Measurements from ENCODE around the gene ARNT2.

ARNT2 gene

DNA sequence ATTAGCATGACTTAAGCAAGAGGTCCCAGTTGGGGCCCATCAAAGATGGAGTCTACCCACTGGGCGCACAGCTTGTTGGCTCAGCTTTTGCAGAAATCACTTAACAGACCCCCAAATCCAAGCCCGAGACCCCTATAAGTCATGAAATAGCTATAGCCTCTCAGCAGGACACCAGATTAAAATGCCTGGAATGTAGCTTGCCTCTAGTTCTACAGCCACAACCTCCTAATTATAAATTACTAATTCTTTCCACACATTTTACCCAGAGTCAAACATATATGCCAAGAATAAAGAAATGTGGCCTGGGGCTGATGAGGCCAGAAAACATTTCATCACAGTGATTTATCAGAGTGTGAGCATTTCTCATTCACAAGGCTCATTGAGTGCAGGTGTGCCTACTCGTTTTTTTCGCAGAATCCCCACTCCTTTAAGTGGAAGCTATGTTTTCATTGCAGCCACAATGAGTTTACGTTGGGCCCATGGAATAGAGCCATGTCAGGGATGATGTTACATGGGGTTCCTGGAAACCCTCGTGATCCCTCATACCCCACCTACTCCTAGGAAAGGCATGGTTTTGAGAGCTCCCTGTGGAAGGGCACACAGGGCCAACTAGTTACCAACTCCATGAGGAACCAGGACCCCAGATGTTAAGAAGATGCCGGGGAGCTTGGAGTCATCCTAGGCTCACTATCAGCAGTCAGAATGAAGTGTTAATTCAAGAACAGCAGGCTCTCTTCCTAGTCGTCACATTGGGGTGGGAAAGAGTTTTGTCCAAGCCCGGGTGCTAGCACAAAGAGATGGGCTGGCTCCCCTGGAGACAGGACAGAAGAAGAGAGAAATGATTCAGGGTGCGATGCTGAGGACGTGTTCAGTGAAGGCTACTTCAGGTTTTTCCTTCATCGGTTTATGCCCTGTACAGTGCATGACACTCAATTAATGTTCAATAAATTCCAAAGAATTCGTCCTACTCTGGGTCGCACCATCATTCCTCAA is 200.7 kb downstream of the ARNT2 start:
- H3K36me3 ChIP-seq (ENCODE audit: control insufficient read depth, insufficient read depth, low read length): no peaks in the 10 kb centered on the region
- H3K4me3 ChIP-seq (replicated peaks; ENCODE audit: low read depth, low read length): no peak overlapping the region
- H3K27me3 ChIP-seq (replicated peaks; ENCODE audit: control insufficient read depth, insufficient read depth, low read length): 0 out of 2 replicates have a peak, but pooled peaks cover 1% of the 10 kb centered on the region
- no peak for TF ChIP-seq CTCF (IDR thresholded peaks at IDR 0.05; ENCODE audit: insufficient read depth, low read length, poor library complexity, severe bottlenecking)
- no peak for DNase-seq (ENCODE audit: extremely low read depth, insufficient read length)

GRCh38 chr15:80605591-80606150 is 201.5 kb downstream of the ARNT2 start:
- 0 out of 2 replicates have a peak, but pooled peaks cover 1% of the 10 kb centered on the region for H3K27me3 ChIP-seq (replicated peaks; ENCODE audit: control insufficient read depth, insufficient read depth, low read length)
- DNase-seq (ENCODE audit: extremely low read depth, insufficient read length): no peak
- no peaks in the 10 kb centered on the region for H3K36me3 ChIP-seq (ENCODE audit: control insufficient read depth, insufficient read depth, low read length)
- no peak for TF ChIP-seq CTCF (IDR thresholded peaks at IDR 0.05; ENCODE audit: insufficient read depth, low read length, poor library complexity, severe bottlenecking)
- H3K4me3 ChIP-seq (replicated peaks; ENCODE audit: low read depth, low read length): no peak overlapping the region

DNA sequence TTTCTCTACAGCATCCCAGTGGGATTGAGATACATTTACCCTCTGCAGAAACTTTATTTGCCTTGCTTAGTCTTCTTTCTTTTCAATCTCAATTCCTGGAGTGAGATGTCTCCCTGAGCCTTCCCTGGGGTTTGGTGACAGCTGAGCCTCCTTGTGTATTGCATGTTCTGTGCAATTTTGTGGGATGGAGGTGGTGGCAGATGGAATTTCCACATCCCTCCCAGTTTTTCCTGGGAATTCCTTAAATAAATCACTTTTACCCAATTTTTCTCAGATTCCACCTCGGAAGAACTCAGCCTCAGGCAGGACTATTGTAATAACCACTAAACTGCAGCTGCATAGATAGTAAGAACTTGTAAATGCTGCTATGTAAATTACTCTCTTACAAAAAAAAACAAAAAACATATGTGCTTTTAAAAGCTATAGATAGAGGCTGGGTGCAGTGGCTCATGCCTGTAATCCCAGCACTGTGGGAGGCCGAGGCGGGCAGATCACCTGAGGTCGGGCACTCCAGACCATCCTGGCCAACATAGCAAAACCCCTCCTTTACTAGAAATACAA is 202.4 kb downstream of the ARNT2 start:
- DNase-seq (ENCODE audit: extremely low read depth, insufficient read length): no peak
- Histone ChIP-seq H3K27me3 (replicated peaks; ENCODE audit: control insufficient read depth, insufficient read depth, low read length) (0 out of 2 replicates have a peak, but pooled peaks cover 1% of the 10 kb centered on the region), H3K4me3 (replicated peaks; ENCODE audit: low read depth, low read length) (no peak overlapping the region), H3K36me3 (ENCODE audit: control insufficient read depth, insufficient read depth, low read length) (no peaks in the 10 kb centered on the region)
- no peak for TF ChIP-seq CTCF (IDR thresholded peaks at IDR 0.05; ENCODE audit: insufficient read depth, low read length, poor library complexity, severe bottlenecking)

DNA sequence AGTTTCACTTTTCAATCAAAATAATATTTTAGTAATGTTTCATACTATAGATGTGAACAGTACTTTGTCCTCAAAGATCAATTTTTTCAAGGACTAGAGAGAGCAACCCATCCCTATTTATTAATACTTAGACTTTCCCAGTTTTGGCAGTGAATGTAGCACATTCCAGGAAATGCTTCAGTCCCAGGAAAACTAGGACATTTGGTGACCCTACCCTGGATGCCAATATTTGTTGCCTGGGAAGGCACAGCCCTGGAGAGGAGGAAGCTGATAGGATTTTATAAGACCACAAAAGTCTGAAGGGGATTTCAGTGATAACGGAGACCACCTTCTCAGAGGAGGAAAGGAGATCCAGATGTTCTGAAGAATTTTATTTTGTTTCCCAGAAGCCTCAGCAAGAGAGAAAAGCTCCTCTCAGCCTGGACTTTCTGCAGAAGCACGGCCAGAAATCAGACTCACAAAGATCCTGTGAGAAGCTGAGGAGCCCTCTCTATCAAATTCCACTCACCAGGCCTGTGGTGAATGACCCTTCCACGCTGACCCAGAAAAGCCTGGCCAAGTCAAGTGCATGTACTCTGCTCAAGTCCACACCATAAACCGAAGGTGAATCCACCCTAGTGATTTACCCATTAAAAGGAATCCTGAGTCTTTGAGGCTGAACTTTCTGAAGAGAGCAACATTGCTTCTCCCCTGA is 203.3 kb downstream of the ARNT2 start:
- no peak for TF ChIP-seq CTCF (IDR thresholded peaks at IDR 0.05; ENCODE audit: insufficient read depth, low read length, poor library complexity, severe bottlenecking)
- Histone ChIP-seq H3K27me3 (replicated peaks; ENCODE audit: control insufficient read depth, insufficient read depth, low read length) (peaks cover 1% of the 10 kb centered on the region; the same call in 1 of the 2 replicates), H3K4me3 (replicated peaks; ENCODE audit: low read depth, low read length) (no peak overlapping the region), H3K36me3 (ENCODE audit: control insufficient read depth, insufficient read depth, low read length) (no peaks in the 10 kb centered on the region)
- no peak for DNase-seq (ENCODE audit: extremely low read depth, insufficient read length)

- no peak for TF ChIP-seq CTCF (IDR thresholded peaks at IDR 0.05; ENCODE audit: insufficient read depth, low read length, poor library complexity, severe bottlenecking)
- DNase-seq (ENCODE audit: extremely low read depth, insufficient read length): no peak
- H3K27me3 ChIP-seq (replicated peaks; ENCODE audit: control insufficient read depth, insufficient read depth, low read length): peaks cover 1% of the 10 kb centered on the region; the same call in 1 of the 2 replicates
- H3K36me3 ChIP-seq (ENCODE audit: control insufficient read depth, insufficient read depth, low read length): no peaks in the 10 kb centered on the region
- no peak overlapping the region for H3K4me3 ChIP-seq (replicated peaks; ENCODE audit: low read depth, low read length)
Observed at GRCh38 chr15:80608688-80609087, 204.5 kb downstream of the ARNT2 start.
